GM23338 (cell line): ENCODE data around the gene NSD2. TPM values are rescaled to one million over a fixed set of nuclear protein-coding genes. Genes with fewer than 3 reads are reported as not detected.

Source experiments
- ATAC-seq: fragments of 200-7000 bp; cut with Tn5 transposase; 3 replicates; pipeline ENCODE4 v1.9.1; 2020
- DNase-seq: peaks from one replicate; pipeline ENCODE4 v3.0.0-alpha.2; 2015; ENCODE audit warnings: low spot score
- H2AFZ ChIP-seq: fragments of 200-600 bp; sonication (generic); 2 replicates; pipeline ENCODE4 v1.8.0; 2016; ENCODE audit warnings: antibody characterized with exemption, mild to moderate bottlenecking, moderate library complexity
- H3F3A ChIP-seq: fragments of 200-600 bp; sonication (generic); replicated peaks from 2 replicates; pipeline ENCODE4 v1.8.0; 2017; ENCODE audit warnings: antibody characterized with exemption, mixed run types, low read depth
- H3K27ac ChIP-seq: fragments of 200-600 bp; sonication (generic); 2 replicates; pipeline ENCODE4 v1.6.1; 2016; ENCODE audit warnings: low read depth
- H3K27me3 ChIP-seq: fragments of 200-600 bp; sonication (generic); 2 replicates; pipeline ENCODE4 v1.8.0; 2016; ENCODE audit warnings: mild to moderate bottlenecking, mixed run types, moderate library complexity; ENCODE audit not compliant: insufficient read depth
- H3K36me3 ChIP-seq: fragments of 200-600 bp; sonication (generic); 2 replicates; pipeline ENCODE4 v1.8.0; 2016; ENCODE audit warnings: mild to moderate bottlenecking; ENCODE audit not compliant: insufficient read depth
- H3K4me1 ChIP-seq: fragments of 200-600 bp; sonication (generic); 2 replicates; pipeline ENCODE4 v1.8.0; 2016; ENCODE audit warnings: mild to moderate bottlenecking, moderate library complexity; ENCODE audit not compliant: insufficient read depth
- H3K4me2 ChIP-seq: fragments of 200-600 bp; sonication (generic); 2 replicates; pipeline ENCODE4 v1.7.1; 2017; ENCODE audit warnings: mixed run types
- H3K4me3 ChIP-seq: fragments of 200-600 bp; sonication (generic); 2 replicates; pipeline ENCODE4 v1.6.1; 2016; ENCODE audit warnings: mixed run types
- H3K79me2 ChIP-seq: fragments of 200-600 bp; sonication (generic); replicated peaks from 2 replicates; pipeline ENCODE4 v1.8.0; 2017; ENCODE audit warnings: mild to moderate bottlenecking; ENCODE audit not compliant: insufficient read depth
- H3K9me2 ChIP-seq: fragments of 200-600 bp; sonication (generic); 2 replicates; pipeline ENCODE4 v1.8.0; 2017; ENCODE audit not compliant: insufficient read depth
- H4K20me1 ChIP-seq: fragments of 200-600 bp; sonication (generic); replicated peaks from 2 replicates; pipeline ENCODE4 v1.8.0; 2017; ENCODE audit warnings: mild to moderate bottlenecking; ENCODE audit not compliant: insufficient read depth
- H3K27ac Mint-ChIP-seq: 2 replicates; pipeline ENCODE4 v1.8.0; 2020; ENCODE audit warnings: inconsistent platforms, mild to moderate bottlenecking, moderate library complexity, mixed read lengths
- H3K27me3 Mint-ChIP-seq: 3 replicates; pipeline ENCODE4 v1.8.0; 2022; ENCODE audit warnings: low read depth, mild to moderate bottlenecking, moderate library complexity, mixed read lengths, inconsistent platforms; ENCODE audit not compliant: insufficient read depth, poor library complexity
- H3K36me3 Mint-ChIP-seq: 3 replicates; pipeline ENCODE4 v1.8.0; 2021; ENCODE audit warnings: low read depth, mild to moderate bottlenecking, inconsistent platforms, moderate library complexity, mixed read lengths
- H3K4me1 Mint-ChIP-seq: 3 replicates; pipeline ENCODE4 v1.8.0; 2020; ENCODE audit warnings: mild to moderate bottlenecking, inconsistent platforms, mixed read lengths
- H3K4me3 Mint-ChIP-seq: 3 replicates; pipeline ENCODE4 v1.8.0; 2021; ENCODE audit warnings: moderate library complexity, mild to moderate bottlenecking, inconsistent platforms, mixed read lengths
- H3K9me3 Mint-ChIP-seq: 3 replicates; pipeline ENCODE4 v1.8.0; 2020; ENCODE audit warnings: moderate library complexity, mild to moderate bottlenecking, inconsistent platforms, mixed read lengths
- CREB1 ChIP-seq: fragments of 250-450 bp; sonication (Bioruptor Pico); IDR thresholded peaks from 2 replicates; pipeline ENCODE4 v1.5.0; 2020; ENCODE audit warnings: low read depth, mild to moderate bottlenecking, moderate library complexity
- EZH2 ChIP-seq: fragments of 200-600 bp; sonication (generic); IDR thresholded peaks from one replicate; pipeline ENCODE4 v1.8.0; 2017; ENCODE audit warnings: antibody characterized with exemption, mild to moderate bottlenecking, low read depth; ENCODE audit not compliant: unreplicated experiment
- EZH2phosphoT487 ChIP-seq: fragments of 200-600 bp; sonication (generic); IDR thresholded peaks from one replicate; pipeline ENCODE4 v1.8.1; 2018; ENCODE audit warnings: antibody characterized with exemption; ENCODE audit not compliant: unreplicated experiment
- JUNB ChIP-seq: IDR thresholded peaks from one replicate; pipeline ENCODE4 v1.6.1; 2016; ENCODE audit warnings: antibody characterized with exemption; ENCODE audit not compliant: unreplicated experiment
- NANOG ChIP-seq: IDR thresholded peaks from 2 replicates; pipeline ENCODE4 v1.6.1; 2016; ENCODE audit warnings: antibody characterized with exemption, borderline replicate concordance
- POLR2AphosphoS5 ChIP-seq: IDR thresholded peaks from 2 replicates; pipeline ENCODE4 v1.6.1; 2016; ENCODE audit warnings: antibody characterized with exemption, low read depth
- REST ChIP-seq: IDR thresholded peaks from one replicate; pipeline ENCODE4 v1.6.1; 2018; ENCODE audit warnings: antibody characterized with exemption; ENCODE audit not compliant: unreplicated experiment
- STAT1 ChIP-seq: IDR thresholded peaks from one replicate; pipeline ENCODE4 v1.6.1; 2016; ENCODE audit warnings: antibody characterized with exemption; ENCODE audit not compliant: unreplicated experiment
- ZNF114 ChIP-seq: fragments of 250-450 bp; sonication (Bioruptor Pico); IDR thresholded peaks from 2 replicates; pipeline ENCODE4 v1.5.0; 2020; ENCODE audit warnings: mild to moderate bottlenecking, moderate library complexity
- ZNF331 ChIP-seq: fragments of 250-450 bp; sonication (Bioruptor Pico); IDR thresholded peaks from 2 replicates; pipeline ENCODE4 v1.5.0; 2020; ENCODE audit warnings: low read depth, mild to moderate bottlenecking, moderate library complexity
- polyA plus RNA-seq: library from polyadenylated mRNA; unstranded; fragments of >200 nt; fragmentation: Nextera tagmentation; extraction: Ambion mirVana; gene quantifications from 2 replicates; pipeline ENCODE4 v1.2.1, GENCODE V29; 2016
- total RNA-seq: library from RNA; depleted of rRNA; stranded (reverse); fragments of >200 nt; shearing (Covaris generic); gene quantifications from 2 replicates; pipeline ENCODE4 v1.2.3, GENCODE V29; 2014
- TF ChIP-seq, protein P1 (sequence below), 2 experiments: fragments of 200-600 bp in 1 of 2; sonication (generic) in 1 of 2; conservative IDR thresholded peaks; 2 replicates each; pipeline versions ENCODE4 v1.5.1 to v1.6.1; 2016 to 2017; ENCODE audit warnings: antibody characterized with exemption in 2 of 2, low read depth in 2 of 2, mild to moderate bottlenecking in 2 of 2, moderate library complexity in 1 of 2
- TF ChIP-seq, protein P2 (sequence below): IDR thresholded peaks from 2 replicates; pipeline ENCODE4 v1.6.1; 2016; ENCODE audit warnings: antibody characterized with exemption

NSD2 gene
- total and polyA plus RNA-seq, 2 experiments from 2014 or later = 33.5 to 84.4 TPM

DNA sequence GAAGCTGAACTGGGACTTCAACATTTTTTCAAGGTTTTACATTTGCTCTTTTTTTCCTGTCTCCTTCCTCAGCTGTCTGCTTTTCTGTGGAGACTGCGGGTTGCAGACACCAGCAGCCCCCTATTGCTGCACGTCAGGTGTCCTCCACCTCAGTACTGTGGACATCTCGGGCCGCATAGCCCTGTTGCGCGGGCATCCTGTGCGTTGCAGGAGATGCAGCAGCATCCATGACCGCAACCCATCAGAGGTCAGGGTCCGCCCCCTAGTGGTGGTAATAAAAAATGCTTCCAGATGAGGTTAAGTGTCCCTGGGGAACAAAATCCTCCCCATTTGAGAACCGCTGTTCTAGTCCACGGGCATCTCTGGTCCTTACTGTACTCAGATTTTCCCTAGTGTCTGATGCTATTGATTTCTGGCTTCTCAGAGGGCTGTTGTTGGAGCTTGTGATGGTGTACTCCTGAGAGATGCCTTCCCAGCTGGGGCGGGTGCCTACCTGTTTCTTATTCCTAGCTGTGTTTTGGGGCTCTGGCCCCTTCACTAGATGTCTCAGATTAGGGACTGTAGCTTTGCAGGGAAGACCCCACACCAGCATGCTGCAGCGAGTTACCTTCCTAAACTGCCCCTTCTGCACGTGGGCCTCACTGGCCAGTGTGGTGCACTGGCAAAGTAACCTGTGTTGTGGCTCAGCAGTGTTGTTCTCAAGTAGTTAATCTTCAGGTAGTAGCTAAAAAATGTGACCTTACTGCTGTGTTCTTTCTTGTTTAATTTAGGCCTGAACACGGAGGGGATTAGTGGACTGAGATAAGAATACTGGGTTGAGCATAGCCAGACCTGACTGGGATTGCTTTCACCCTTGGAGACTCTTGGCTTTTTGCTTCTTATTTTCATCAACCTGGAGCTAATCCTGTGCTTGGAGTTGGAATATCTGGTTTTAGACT is 28.2 kb downstream of the NSD2 start:
- H3K4me2 ChIP-seq = no peak overlapping the region
- no peak overlapping the region for H3K27ac Mint-ChIP-seq
- H2AFZ ChIP-seq = no peak overlapping the region
- H3K9me3 Mint-ChIP-seq = no peaks in the 10 kb centered on the region
- H3K4me1 Mint-ChIP-seq = peaks cover 6% of the 10 kb centered on the region; the same call in 2 of the 3 replicates
- peaks cover 64% of the 10 kb centered on the region for H3K79me2 ChIP-seq
- peaks cover 40% of the 10 kb centered on the region for H3K36me3 Mint-ChIP-seq
- peaks cover 72% of the 10 kb centered on the region for H4K20me1 ChIP-seq
- H3K27ac ChIP-seq = no peak overlapping the region
- no peaks in the 10 kb centered on the region; the same call in 1 of the 2 replicates for H3F3A ChIP-seq
- 0 out of 2 replicates have a peak, but pooled peaks have one; percentile 29 for TF ChIP-seq CREB1 (CRISPR knock-in tag)
- no peak for TF ChIP-seq EZH2
- TF ChIP-seq, protein P1, sequence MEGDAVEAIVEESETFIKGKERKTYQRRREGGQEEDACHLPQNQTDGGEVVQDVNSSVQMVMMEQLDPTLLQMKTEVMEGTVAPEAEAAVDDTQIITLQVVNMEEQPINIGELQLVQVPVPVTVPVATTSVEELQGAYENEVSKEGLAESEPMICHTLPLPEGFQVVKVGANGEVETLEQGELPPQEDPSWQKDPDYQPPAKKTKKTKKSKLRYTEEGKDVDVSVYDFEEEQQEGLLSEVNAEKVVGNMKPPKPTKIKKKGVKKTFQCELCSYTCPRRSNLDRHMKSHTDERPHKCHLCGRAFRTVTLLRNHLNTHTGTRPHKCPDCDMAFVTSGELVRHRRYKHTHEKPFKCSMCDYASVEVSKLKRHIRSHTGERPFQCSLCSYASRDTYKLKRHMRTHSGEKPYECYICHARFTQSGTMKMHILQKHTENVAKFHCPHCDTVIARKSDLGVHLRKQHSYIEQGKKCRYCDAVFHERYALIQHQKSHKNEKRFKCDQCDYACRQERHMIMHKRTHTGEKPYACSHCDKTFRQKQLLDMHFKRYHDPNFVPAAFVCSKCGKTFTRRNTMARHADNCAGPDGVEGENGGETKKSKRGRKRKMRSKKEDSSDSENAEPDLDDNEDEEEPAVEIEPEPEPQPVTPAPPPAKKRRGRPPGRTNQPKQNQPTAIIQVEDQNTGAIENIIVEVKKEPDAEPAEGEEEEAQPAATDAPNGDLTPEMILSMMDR (conservative IDR thresholded peaks at IDR 0.05; ENCODE audit: low read depth in 2 of 2) = peak; percentile 87
- no peaks in the 10 kb centered on the region; the same call in 1 of the 2 replicates for H3K4me1 ChIP-seq
- no peaks in the 10 kb centered on the region for H3K9me2 ChIP-seq
- no peak overlapping the region for H3K4me3 ChIP-seq
- H3K27me3 ChIP-seq = no peaks in the 10 kb centered on the region
- ATAC-seq (peak; percentile 98), DNase-seq (peak; percentile 93)
- peaks cover 3% of the 10 kb centered on the region for H3K27me3 Mint-ChIP-seq
- H3K4me3 Mint-ChIP-seq = no peak overlapping the region
- peaks cover 18% of the 10 kb centered on the region for H3K36me3 ChIP-seq

GRCh38 chr4:1900087-1900433 is 28.9 kb downstream of the NSD2 start:
- H3K4me2 ChIP-seq = no peak overlapping the region
- no peaks in the 10 kb centered on the region; the same call in 1 of the 2 replicates for H3F3A ChIP-seq
- no peak for ATAC-seq
- Mint-ChIP-seq H3K27me3 (peaks cover 3% of the 10 kb centered on the region), H3K36me3 (peaks cover 44% of the 10 kb centered on the region), H3K27ac (no peak overlapping the region), H3K4me3 (no peak overlapping the region), H3K9me3 (no peaks in the 10 kb centered on the region), H3K4me1 (peaks cover 6% of the 10 kb centered on the region)
- no peak overlapping the region for H3K27ac ChIP-seq
- H3K4me1 ChIP-seq = no peaks in the 10 kb centered on the region; the same call in 1 of the 2 replicates
- H3K9me2 ChIP-seq = no peaks in the 10 kb centered on the region
- DNase-seq = no peak
- peaks cover 60% of the 10 kb centered on the region for H3K79me2 ChIP-seq
- H2AFZ ChIP-seq = no peak overlapping the region
- no peak overlapping the region for H3K4me3 ChIP-seq
- H3K36me3 ChIP-seq = peaks cover 19% of the 10 kb centered on the region
- H4K20me1 ChIP-seq = peaks cover 72% of the 10 kb centered on the region
- no peaks in the 10 kb centered on the region for H3K27me3 ChIP-seq
- no peak for TF ChIP-seq ZNF114 (CRISPR knock-in tag)
- TF ChIP-seq, protein P2, sequence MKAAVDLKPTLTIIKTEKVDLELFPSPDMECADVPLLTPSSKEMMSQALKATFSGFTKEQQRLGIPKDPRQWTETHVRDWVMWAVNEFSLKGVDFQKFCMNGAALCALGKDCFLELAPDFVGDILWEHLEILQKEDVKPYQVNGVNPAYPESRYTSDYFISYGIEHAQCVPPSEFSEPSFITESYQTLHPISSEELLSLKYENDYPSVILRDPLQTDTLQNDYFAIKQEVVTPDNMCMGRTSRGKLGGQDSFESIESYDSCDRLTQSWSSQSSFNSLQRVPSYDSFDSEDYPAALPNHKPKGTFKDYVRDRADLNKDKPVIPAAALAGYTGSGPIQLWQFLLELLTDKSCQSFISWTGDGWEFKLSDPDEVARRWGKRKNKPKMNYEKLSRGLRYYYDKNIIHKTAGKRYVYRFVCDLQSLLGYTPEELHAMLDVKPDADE = no peak
- TF ChIP-seq, protein P1 (conservative IDR thresholded peaks at IDR 0.05; ENCODE audit: low read depth in 2 of 2) = no peak
- no peak for TF ChIP-seq EZH2phosphoT487
- no peak for TF ChIP-seq NANOG
- TF ChIP-seq POLR2AphosphoS5 = no peak
- no peak for TF ChIP-seq STAT1
- TF ChIP-seq CREB1 (CRISPR knock-in tag) = no peak
- TF ChIP-seq REST = no peak
- TF ChIP-seq JUNB = no peak
- TF ChIP-seq EZH2 = no peak
- no peak for TF ChIP-seq ZNF331 (CRISPR knock-in tag)
